Fibroblast of lung (primary cell): ENCODE measurements around the gene MYADM. TPM values are rescaled to one million over a fixed set of nuclear protein-coding genes. Genes with fewer than 3 reads are reported as not detected.

Source experiments
- DNase-seq, 2 donors: peaks; one replicate each; pipeline versions ENCODE4 v3.0.0 to v3.0.0-alpha.2; 2010; ENCODE audit warnings: low read depth in 2 of 2
- H2AFZ ChIP-seq: 2 replicates; pipeline ENCODE4 v1.5.1; 2012; ENCODE audit warnings: low read length, control low read depth, inconsistent platforms
- H3K27ac ChIP-seq: 2 replicates; pipeline ENCODE4 v1.5.1; 2011; ENCODE audit warnings: low read length, control low read depth; ENCODE audit not compliant: insufficient read depth
- H3K27me3 ChIP-seq: 2 replicates; pipeline ENCODE4 v1.5.1; 2011; ENCODE audit warnings: mild to moderate bottlenecking, low read length; ENCODE audit not compliant: control insufficient read depth, insufficient read depth
- H3K36me3 ChIP-seq: 2 replicates; pipeline ENCODE4 v1.5.1; 2011; ENCODE audit warnings: low read length; ENCODE audit not compliant: control insufficient read depth, insufficient read depth
- H3K4me1 ChIP-seq: 2 replicates; pipeline ENCODE4 v1.5.1; 2011; ENCODE audit warnings: low read length; ENCODE audit not compliant: control insufficient read depth, insufficient read depth; ENCODE audit errors: extremely low read depth
- H3K4me2 ChIP-seq: 2 replicates; pipeline ENCODE4 v1.5.1; 2011; ENCODE audit warnings: low read length, control low read depth; ENCODE audit not compliant: insufficient read depth; ENCODE audit errors: extremely low read depth
- H3K4me3 ChIP-seq, 4 experiments: fragments of 200-600 bp in 1 of 4; sonication (generic) in 1 of 4; replicated peaks in 1 of 4; 2 replicates each; pipeline ENCODE4 v1.5.1; 2011 to 2016; ENCODE audit warnings: low read length in 4 of 4, low read depth in 3 of 4, mild to moderate bottlenecking in 3 of 4, control low read depth in 2 of 4, inconsistent platforms in 1 of 4, mixed read lengths in 1 of 4; ENCODE audit not compliant: insufficient read depth in 1 of 4; ENCODE audit errors: control extremely low read depth in 1 of 4
- H3K79me2 ChIP-seq: 2 replicates; pipeline ENCODE4 v1.5.1; 2012; ENCODE audit warnings: mild to moderate bottlenecking, low read length, inconsistent platforms; ENCODE audit not compliant: control insufficient read depth, insufficient read depth
- H3K9ac ChIP-seq: 2 replicates; pipeline ENCODE4 v1.5.1; 2011; ENCODE audit warnings: mild to moderate bottlenecking, low read length, control low read depth; ENCODE audit not compliant: insufficient read depth
- H3K9me3 ChIP-seq: 2 replicates; pipeline ENCODE4 v1.5.1; 2012; ENCODE audit warnings: low read depth, low read length; ENCODE audit not compliant: control insufficient read depth, insufficient read depth
- H4K20me1 ChIP-seq: 2 replicates; pipeline ENCODE4 v1.5.1; 2011; ENCODE audit warnings: low read length; ENCODE audit not compliant: control insufficient read depth, insufficient read depth; ENCODE audit errors: extremely low read depth
- EZH2 ChIP-seq: IDR thresholded peaks from 2 replicates; pipeline ENCODE4 v1.5.1; 2012; ENCODE audit warnings: low read length, control low read depth, mild to moderate bottlenecking; ENCODE audit errors: missing control alignments
- polyA plus RNA-seq, 2 donors: library from polyadenylated mRNA; depleted of rRNA in 1 of 2; stranded (reverse) in 1 of 2; unstranded in 1 of 2; fragments of >200 nt; gene quantifications; 2 replicates each; pipeline ENCODE4 v1.2.1, GENCODE V29; 2011 to 2012; ENCODE audit warnings: missing spikeins in 1 of 2
- total RNA-seq: library from RNA; depleted of rRNA; stranded (reverse); fragments of >200 nt; gene quantifications from 2 replicates; pipeline ENCODE4 v1.2.1, GENCODE V29; 2014
- TF ChIP-seq, protein P1 (sequence below), 2 donors: IDR thresholded peaks in 1 of 2; conservative IDR thresholded peaks in 1 of 2; 1 replicate in 1 of 2; 2 replicates in 1 of 2; pipeline ENCODE4 v1.5.1; 2011 to 2012; ENCODE audit warnings: low read length in 2 of 2, control low read depth in 1 of 2, inconsistent platforms in 1 of 2, low read depth in 1 of 2, mild to moderate bottlenecking in 1 of 2

MYADM gene
- total and polyA plus RNA-seq, 2 donors (not counting 1 experiment from before 2014, with no cell fraction given), result 9.1 to 51.5 TPM

DNA sequence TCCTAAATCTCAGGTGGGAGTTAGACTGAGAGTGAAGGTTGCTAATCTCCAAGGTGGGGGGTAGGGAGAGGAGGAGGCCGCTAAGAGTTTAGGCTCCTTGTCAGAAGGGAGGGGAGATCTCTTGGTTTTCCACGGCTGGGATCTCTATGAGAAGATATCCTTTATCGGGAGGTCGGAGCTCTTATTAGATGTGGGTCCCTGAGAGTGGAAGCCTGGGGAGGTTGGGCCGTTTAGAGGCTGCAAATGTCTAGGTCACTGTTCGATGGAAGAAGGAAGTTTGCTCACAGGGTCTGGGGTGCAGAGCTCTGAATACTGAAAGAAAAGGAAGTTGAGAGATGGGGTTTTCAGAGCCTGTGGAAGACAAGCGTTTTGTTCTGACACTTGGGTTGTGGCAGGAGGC is 3.8 kb downstream of the MYADM start:
- DNase-seq, result no peak
- TF ChIP-seq, protein P1, sequence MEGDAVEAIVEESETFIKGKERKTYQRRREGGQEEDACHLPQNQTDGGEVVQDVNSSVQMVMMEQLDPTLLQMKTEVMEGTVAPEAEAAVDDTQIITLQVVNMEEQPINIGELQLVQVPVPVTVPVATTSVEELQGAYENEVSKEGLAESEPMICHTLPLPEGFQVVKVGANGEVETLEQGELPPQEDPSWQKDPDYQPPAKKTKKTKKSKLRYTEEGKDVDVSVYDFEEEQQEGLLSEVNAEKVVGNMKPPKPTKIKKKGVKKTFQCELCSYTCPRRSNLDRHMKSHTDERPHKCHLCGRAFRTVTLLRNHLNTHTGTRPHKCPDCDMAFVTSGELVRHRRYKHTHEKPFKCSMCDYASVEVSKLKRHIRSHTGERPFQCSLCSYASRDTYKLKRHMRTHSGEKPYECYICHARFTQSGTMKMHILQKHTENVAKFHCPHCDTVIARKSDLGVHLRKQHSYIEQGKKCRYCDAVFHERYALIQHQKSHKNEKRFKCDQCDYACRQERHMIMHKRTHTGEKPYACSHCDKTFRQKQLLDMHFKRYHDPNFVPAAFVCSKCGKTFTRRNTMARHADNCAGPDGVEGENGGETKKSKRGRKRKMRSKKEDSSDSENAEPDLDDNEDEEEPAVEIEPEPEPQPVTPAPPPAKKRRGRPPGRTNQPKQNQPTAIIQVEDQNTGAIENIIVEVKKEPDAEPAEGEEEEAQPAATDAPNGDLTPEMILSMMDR (conservative IDR thresholded peaks at IDR 0.05 in 1 of 2, IDR thresholded peaks at IDR 0.05 in 1 of 2; ENCODE audit: low read depth in 1 of 2, low read length in 2 of 2), result no peak
- no peak for TF ChIP-seq EZH2
- H4K20me1 ChIP-seq, result no peaks in the 10 kb centered on the region

DNA sequence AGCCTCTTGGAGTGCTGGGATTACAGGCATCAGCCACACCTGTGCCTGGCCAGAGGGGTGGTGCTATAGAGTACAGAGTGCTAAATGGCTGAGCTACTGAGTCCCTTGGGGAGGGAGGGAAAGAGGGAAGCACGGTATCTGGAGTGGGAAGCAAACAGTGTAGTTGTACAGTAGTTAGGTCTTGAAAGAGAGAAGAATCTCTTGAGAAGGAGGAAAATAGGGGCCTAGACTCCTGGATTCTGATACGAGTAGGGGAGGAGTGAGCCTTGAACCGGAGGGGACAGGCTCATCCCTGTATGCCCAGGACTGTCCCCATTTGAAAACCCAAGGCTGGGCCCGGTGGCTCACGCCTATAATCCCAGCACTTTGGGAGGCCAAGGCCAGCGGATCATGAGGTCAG is 5.1 kb downstream of the MYADM start:
- Histone ChIP-seq H3K4me1 (peaks cover 2% of the 10 kb centered on the region), H3K27ac (no peak overlapping the region), H3K36me3 (peaks cover 18% of the 10 kb centered on the region), H2AFZ (no peak overlapping the region), H3K9me3 (no peaks in the 10 kb centered on the region), H3K79me2 (peaks cover 29% of the 10 kb centered on the region), H4K20me1 (no peaks in the 10 kb centered on the region), H3K4me3 (no peak overlapping the region), H3K27me3 (no peaks in the 10 kb centered on the region), H3K9ac (no peak overlapping the region), H3K4me2 (no peak overlapping the region)
- no peak for DNase-seq
- TF ChIP-seq, protein P1 (conservative IDR thresholded peaks at IDR 0.05 in 1 of 2, IDR thresholded peaks at IDR 0.05 in 1 of 2; ENCODE audit: low read depth in 1 of 2, low read length in 2 of 2), result no peak
- no peak for TF ChIP-seq EZH2

More for the DNA sequence above, 3.8 kb downstream of the MYADM start:
- Histone ChIP-seq H3K27ac (no peak overlapping the region), H3K27me3 (no peaks in the 10 kb centered on the region), H2AFZ (no peak overlapping the region), H3K79me2 (peaks cover 30% of the 10 kb centered on the region), H3K4me1 (peaks cover 4% of the 10 kb centered on the region), H3K9ac (no peak overlapping the region), H3K9me3 (no peaks in the 10 kb centered on the region), H3K4me2 (no peak overlapping the region), H3K4me3 (no peak overlapping the region), H3K36me3 (peaks cover 18% of the 10 kb centered on the region)

DNA sequence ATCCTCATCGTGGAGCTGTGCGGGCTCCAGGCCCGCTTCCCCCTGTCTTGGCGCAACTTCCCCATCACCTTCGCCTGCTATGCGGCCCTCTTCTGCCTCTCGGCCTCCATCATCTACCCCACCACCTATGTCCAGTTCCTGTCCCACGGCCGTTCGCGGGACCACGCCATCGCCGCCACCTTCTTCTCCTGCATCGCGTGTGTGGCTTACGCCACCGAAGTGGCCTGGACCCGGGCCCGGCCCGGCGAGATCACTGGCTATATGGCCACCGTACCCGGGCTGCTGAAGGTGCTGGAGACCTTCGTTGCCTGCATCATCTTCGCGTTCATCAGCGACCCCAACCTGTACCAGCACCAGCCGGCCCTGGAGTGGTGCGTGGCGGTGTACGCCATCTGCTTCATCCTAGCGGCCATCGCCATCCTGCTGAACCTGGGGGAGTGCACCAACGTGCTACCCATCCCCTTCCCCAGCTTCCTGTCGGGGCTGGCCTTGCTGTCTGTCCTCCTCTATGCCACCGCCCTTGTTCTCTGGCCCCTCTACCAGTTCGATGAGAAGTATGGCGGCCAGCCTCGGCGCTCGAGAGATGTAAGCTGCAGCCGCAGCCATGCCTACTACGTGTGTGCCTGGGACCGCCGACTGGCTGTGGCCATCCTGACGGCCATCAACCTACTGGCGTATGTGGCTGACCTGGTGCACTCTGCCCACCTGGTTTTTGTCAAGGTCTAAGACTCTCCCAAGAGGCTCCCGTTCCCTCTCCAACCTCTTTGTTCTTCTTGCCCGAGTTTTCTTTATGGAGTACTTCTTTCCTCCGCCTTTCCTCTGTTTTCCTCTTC is 6.3 kb downstream of the MYADM start:
- Histone ChIP-seq H2AFZ (no peak overlapping the region), H4K20me1 (no peaks in the 10 kb centered on the region), H3K9ac (no peak overlapping the region), H3K9me3 (no peaks in the 10 kb centered on the region), H3K4me1 (peaks cover 4% of the 10 kb centered on the region), H3K79me2 (peaks cover 21% of the 10 kb centered on the region), H3K4me3 (no peak overlapping the region), H3K4me2 (no peak overlapping the region), H3K27ac (no peak overlapping the region), H3K27me3 (no peaks in the 10 kb centered on the region), H3K36me3 (peaks cover 18% of the 10 kb centered on the region)
- TF ChIP-seq, protein P1 (conservative IDR thresholded peaks at IDR 0.05 in 1 of 2, IDR thresholded peaks at IDR 0.05 in 1 of 2; ENCODE audit: low read depth in 1 of 2, low read length in 2 of 2), result no peak
- TF ChIP-seq EZH2, result no peak
- DNase-seq, result no peak
